ENCODE results near the gene DARS1.

- TF ChIP-seq CTCF (IDR thresholded peaks at IDR 0.05) = no peak
- TF ChIP-seq POLR2AphosphoS5 (IDR thresholded peaks at IDR 0.05) = no peak
These were observed 90.5 kb downstream of the DARS1 start for GRCh38 chr2:135894930-135895329.

Measured in breast epithelium (tissue), 3 donors.